Nephron (organoid): ENCODE results near the gene CRISPLD2.

Source experiments
- H3K27ac Mint-ChIP-seq, 3 experiments: 2 replicates each; pipeline ENCODE4 v1.8.0; 2020; ENCODE audit warnings: mixed read lengths in 3 of 3, mild to moderate bottlenecking in 2 of 3, moderate library complexity in 1 of 3
- H3K27me3 Mint-ChIP-seq: 2 replicates; pipeline ENCODE4 v1.8.0; 2021; ENCODE audit warnings: low read depth, mild to moderate bottlenecking, moderate library complexity, mixed read lengths
- H3K36me3 Mint-ChIP-seq: 2 replicates; pipeline ENCODE4 v1.8.0; 2020; ENCODE audit warnings: low read depth, mixed read lengths
- H3K4me1 Mint-ChIP-seq: 2 replicates; pipeline ENCODE4 v1.8.0; 2020; ENCODE audit warnings: mixed read lengths
- H3K4me3 Mint-ChIP-seq, 3 experiments: 2 replicates each; pipeline ENCODE4 v1.8.0; 2020; ENCODE audit warnings: mild to moderate bottlenecking in 3 of 3, mixed read lengths in 3 of 3, moderate library complexity in 2 of 3
- H3K9me3 Mint-ChIP-seq: 2 replicates; pipeline ENCODE4 v1.8.0; 2020; ENCODE audit warnings: mixed read lengths
- CTCF ChIP-seq, 3 experiments: fragments of 200-600 bp; sonication (generic); IDR thresholded peaks; one replicate each; pipeline ENCODE4 v1.5.0; 2021; ENCODE audit warnings: antibody characterized with exemption in 3 of 3; ENCODE audit not compliant: unreplicated experiment in 3 of 3

Gene CRISPLD2

GRCh38 chr16:84891149-84891795 is 71.5 kb downstream of the CRISPLD2 start:
- Mint-ChIP-seq H3K27me3 (peaks cover 4% of the 10 kb centered on the region), H3K9me3 (peaks cover 5% of the 10 kb centered on the region), H3K4me3 (no peak overlapping the region), H3K27ac (peak overlapping the region; percentile 59 to 93 (median 79)), H3K4me1 (peaks cover 25% of the 10 kb centered on the region), H3K36me3 (peaks cover 7% of the 10 kb centered on the region)
- no peak for TF ChIP-seq CTCF (IDR thresholded peaks at IDR 0.05; ENCODE audit: unreplicated experiment in 3 of 3)

GRCh38 chr16:84892097-84892496 is 72.3 kb downstream of the CRISPLD2 start:
- peak overlapping the region; percentile 30 to 93 (median 79) for H3K27ac Mint-ChIP-seq
- peaks cover 7% of the 10 kb centered on the region for H3K36me3 Mint-ChIP-seq
- peaks cover 25% of the 10 kb centered on the region for H3K4me1 Mint-ChIP-seq
- no peak for TF ChIP-seq CTCF (IDR thresholded peaks at IDR 0.05; ENCODE audit: unreplicated experiment in 3 of 3)
- peaks cover 5% of the 10 kb centered on the region for H3K9me3 Mint-ChIP-seq
- no peak overlapping the region for H3K4me3 Mint-ChIP-seq
- H3K27me3 Mint-ChIP-seq = peaks cover 4% of the 10 kb centered on the region

GRCh38 chr16:84893467-84893848 is 73.7 kb downstream of the CRISPLD2 start:
- peaks cover 4% of the 10 kb centered on the region for H3K27me3 Mint-ChIP-seq
- H3K4me1 Mint-ChIP-seq = peaks cover 25% of the 10 kb centered on the region
- peaks cover 5% of the 10 kb centered on the region for H3K9me3 Mint-ChIP-seq
- TF ChIP-seq CTCF (IDR thresholded peaks at IDR 0.05; ENCODE audit: unreplicated experiment in 3 of 3) = no peak
- H3K27ac Mint-ChIP-seq = no peak overlapping the region
- no peak overlapping the region for H3K4me3 Mint-ChIP-seq
- peaks cover 7% of the 10 kb centered on the region for H3K36me3 Mint-ChIP-seq

GRCh38 chr16:84893849-84894599 is 74.2 kb downstream of the CRISPLD2 start:
- H3K4me3 Mint-ChIP-seq = no peak overlapping the region
- H3K27me3 Mint-ChIP-seq = peaks cover 4% of the 10 kb centered on the region
- peaks cover 7% of the 10 kb centered on the region for H3K36me3 Mint-ChIP-seq
- TF ChIP-seq CTCF (IDR thresholded peaks at IDR 0.05; ENCODE audit: unreplicated experiment in 3 of 3) = no peak
- H3K4me1 Mint-ChIP-seq = peaks cover 22% of the 10 kb centered on the region
- peaks cover 5% of the 10 kb centered on the region for H3K9me3 Mint-ChIP-seq
- no peak overlapping the region for H3K27ac Mint-ChIP-seq

GRCh38 chr16:84895016-84895415 is 75.2 kb downstream of the CRISPLD2 start:
- TF ChIP-seq CTCF (IDR thresholded peaks at IDR 0.05; ENCODE audit: unreplicated experiment in 3 of 3) = no peak
- Mint-ChIP-seq H3K9me3 (peaks cover 5% of the 10 kb centered on the region), H3K27me3 (peaks cover 4% of the 10 kb centered on the region), H3K36me3 (peaks cover 7% of the 10 kb centered on the region), H3K27ac (no peak overlapping the region), H3K4me3 (no peak overlapping the region), H3K4me1 (peaks cover 15% of the 10 kb centered on the region)
